Pancreas (tissue), 10 donors: Measurements from ENCODE around the gene MTREX. TPM values are rescaled to one million over a fixed set of nuclear protein-coding genes. Genes with fewer than 3 reads are reported as not detected.

Experiments
- ATAC-seq, 4 donors: fragments of 200-7000 bp; cut with Tn5 transposase; one replicate each; pipeline versions ENCODE4 v1.8.0 to v1.9.1; 2020; ENCODE audit warnings: mild to moderate bottlenecking in 4 of 4, moderate library complexity in 4 of 4
- DNase-seq, 6 donors: peaks; one replicate each; pipeline ENCODE4 v3.0.0-alpha.2; 2020
- FAIRE-seq: peaks from 2 replicates; lab custom pipeline; 2012; peaks lifted over from hg19 to GRCh38; lab: Jason Lieb, UNC
- H3K27ac ChIP-seq, 4 donors: fragments of 200-600 bp; sonication (generic); 1 replicate in 3 of 4; 2 replicates in 1 of 4; pipeline versions ENCODE4 v1.5.0 to v1.8.0; 2020
- H3K27me3 ChIP-seq, 4 donors: fragments of 200-600 bp; one replicate each; pipeline ENCODE4 v1.8.0; 2021
- H3K36me3 ChIP-seq, 3 donors: fragments of 200-600 bp; sonication (generic) in 1 of 3; one replicate each; pipeline versions ENCODE4 v1.5.0 to v1.8.0; 2020 to 2021
- H3K4me1 ChIP-seq, 3 donors: fragments of 200-600 bp; one replicate each; pipeline ENCODE4 v1.8.0; 2021
- H3K4me3 ChIP-seq, 4 donors: fragments of 200-600 bp; sonication (generic) in 2 of 4; one replicate each; pipeline versions ENCODE4 v1.5.0 to v1.8.0; 2020 to 2021
- H3K9me3 ChIP-seq, 4 donors: fragments of 200-600 bp; one replicate each; pipeline ENCODE4 v1.8.0; 2021
- WGBS, 2 donors: extraction: QIAGEN DNeasy Blood & Tissue Kit; methylation state at CpG; one replicate each; pipeline ENCODE4 v1.1.7; 2013; 5-methylcytosine and 5-hydroxymethylcytosine counted together
- intact Hi-C, 3 donors: fragments of 100-400 bp; cut with DNase I; formaldehyde crosslinking; loops; one replicate each; pipeline versions ENCODE4 v1.11.1 to v1.14.2; 2022
- polyA plus RNA-seq, 2 donors: library from polyadenylated mRNA; stranded (reverse); fragments of 200-250 nt; gene quantifications; one replicate each; pipeline ENCODE4 v1.2.3, GENCODE V29; 2013
- total RNA-seq, 6 donors: library from RNA; stranded (reverse); fragmentation: NEBNext Ultra II Directional in 4 of 6; extraction: Animal tissue kit (Norgen Biotek cat#: 25700) in 4 of 6; gene quantifications; one replicate each; pipeline versions ENCODE4 v1.2.1 to v1.2.4, GENCODE V29; 2021 to 2023
- TF ChIP-seq, protein P1 (sequence below), 4 donors: fragments of 200-600 bp; sonication (generic) in 3 of 4; IDR thresholded peaks; one replicate each; pipeline versions ENCODE4 v1.5.0 to v1.8.0; 2021; ENCODE audit warnings: antibody characterized with exemption in 4 of 4
- donor health status: healthy with polysubstance abuse.
- donor health status: DM: no; HTN: no; CAD: no; lungs with moderate emphysema.
- donor health status: DM: no; HTN: no; CAD: no.
- donor health status: control.
- donor health status: control.
- donor health status: Bipolar disorder and iron deficiency.
- donor health status: DM: yes; HTN: yes; CAD: no.
- donor health status: DM: no; HTN: no; CAD: no.
- donor health status: DM: no; HTN: no; CAD: no.
- donor health status: DM: yes; HTN: yes; CAD: no.

Gene MTREX
- total and polyA plus RNA-seq, 8 donors: 13.1 to 36.0 (median 30.7) TPM

DNA sequence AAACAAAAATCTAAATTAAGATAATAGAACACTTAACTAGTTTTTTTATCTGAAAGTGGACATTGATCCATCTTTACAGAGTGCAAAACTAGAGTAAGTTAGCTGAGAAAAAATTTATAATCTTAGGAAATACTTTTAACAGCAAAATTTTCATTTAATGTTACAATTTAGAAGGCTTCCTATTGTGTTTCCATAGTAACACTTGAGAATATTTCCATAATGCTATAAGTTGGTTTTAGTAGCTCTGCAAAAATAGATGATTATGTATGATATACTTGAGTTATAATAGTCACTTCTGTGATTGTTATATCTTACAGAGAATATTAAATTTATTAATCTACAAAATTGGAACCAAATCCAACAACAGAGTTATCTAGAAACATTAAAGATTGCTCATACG lies 78.6 kb downstream of the MTREX start:
- H3K27ac ChIP-seq: no peak overlapping the region
- TF ChIP-seq, protein P1, sequence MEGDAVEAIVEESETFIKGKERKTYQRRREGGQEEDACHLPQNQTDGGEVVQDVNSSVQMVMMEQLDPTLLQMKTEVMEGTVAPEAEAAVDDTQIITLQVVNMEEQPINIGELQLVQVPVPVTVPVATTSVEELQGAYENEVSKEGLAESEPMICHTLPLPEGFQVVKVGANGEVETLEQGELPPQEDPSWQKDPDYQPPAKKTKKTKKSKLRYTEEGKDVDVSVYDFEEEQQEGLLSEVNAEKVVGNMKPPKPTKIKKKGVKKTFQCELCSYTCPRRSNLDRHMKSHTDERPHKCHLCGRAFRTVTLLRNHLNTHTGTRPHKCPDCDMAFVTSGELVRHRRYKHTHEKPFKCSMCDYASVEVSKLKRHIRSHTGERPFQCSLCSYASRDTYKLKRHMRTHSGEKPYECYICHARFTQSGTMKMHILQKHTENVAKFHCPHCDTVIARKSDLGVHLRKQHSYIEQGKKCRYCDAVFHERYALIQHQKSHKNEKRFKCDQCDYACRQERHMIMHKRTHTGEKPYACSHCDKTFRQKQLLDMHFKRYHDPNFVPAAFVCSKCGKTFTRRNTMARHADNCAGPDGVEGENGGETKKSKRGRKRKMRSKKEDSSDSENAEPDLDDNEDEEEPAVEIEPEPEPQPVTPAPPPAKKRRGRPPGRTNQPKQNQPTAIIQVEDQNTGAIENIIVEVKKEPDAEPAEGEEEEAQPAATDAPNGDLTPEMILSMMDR (IDR thresholded peaks at IDR 0.05): no peak
- no peak overlapping the region for H3K4me3 ChIP-seq
- no peaks in the 10 kb centered on the region for H3K9me3 ChIP-seq
- H3K27me3 ChIP-seq: no peaks in the 10 kb centered on the region
- peaks cover 0 to 6% (median 0%) of the 10 kb centered on the region in 3 donors for H3K36me3 ChIP-seq
- intact Hi-C loops: no loop called here
- FAIRE-seq (peak; percentile 13), DNase-seq (no peak), ATAC-seq (no peak)
- WGBS, 2 donors: 51 to 63% methylated on average over 1 of the region's 1 CpG
- H3K4me1 ChIP-seq: peaks cover 18 to 31% (median 24%) of the 10 kb centered on the region in 3 donors

DNA sequence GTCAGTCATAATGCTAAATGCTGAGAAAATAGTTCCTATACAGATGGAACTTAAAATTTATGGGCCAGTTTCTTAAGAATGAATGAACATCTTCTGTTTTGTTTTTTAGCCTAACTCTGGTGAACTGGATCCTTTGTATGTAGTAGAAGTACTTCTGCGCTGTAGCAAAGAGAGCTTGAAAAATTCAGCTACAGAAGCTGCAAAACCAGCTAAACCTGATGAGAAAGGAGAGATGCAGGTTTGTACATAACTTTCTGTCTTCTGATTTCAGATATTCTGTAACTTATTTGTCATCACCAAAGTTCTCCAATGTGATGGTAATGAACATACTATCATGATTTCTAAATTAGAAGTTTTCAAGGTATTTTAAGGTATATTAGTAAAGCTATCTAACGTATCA lies 80.1 kb downstream of the MTREX start:
- H3K36me3 ChIP-seq: peaks cover 0 to 2% (median 0%) of the 10 kb centered on the region in 3 donors

DNA sequence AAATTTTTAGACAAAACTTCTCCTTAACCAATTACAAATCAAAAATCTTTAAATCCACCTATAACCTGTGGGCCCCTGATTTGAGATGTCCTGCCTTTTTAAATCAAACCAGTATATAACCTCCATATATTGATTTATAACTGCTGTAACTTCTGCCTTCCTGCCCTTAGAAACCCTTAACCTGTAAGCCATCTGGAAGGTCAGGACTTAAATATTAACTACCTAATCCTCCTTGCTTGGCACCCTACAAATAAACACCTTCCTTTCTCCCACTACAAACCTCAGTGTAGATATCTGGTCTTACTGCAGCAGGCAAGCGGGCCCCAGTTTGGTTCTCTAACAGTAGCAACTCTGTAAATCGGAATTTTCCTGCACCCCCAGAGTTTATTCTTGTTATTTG lies 83.9 kb downstream of the MTREX start:
- ATAC-seq (peak; percentile 60 to 84 (median 77)), FAIRE-seq (no peak), DNase-seq (no peak)
- Histone ChIP-seq H3K4me1 (peaks cover 23 to 38% (median 32%) of the 10 kb centered on the region in 3 donors), H3K9me3 (no peaks in the 10 kb centered on the region), H3K27ac (peak overlapping the region in 2 of 4 donors; percentile 73 to 83), H3K27me3 (no peaks in the 10 kb centered on the region), H3K4me3 (no peak overlapping the region), H3K36me3 (no peaks in the 10 kb centered on the region)
- TF ChIP-seq, protein P1 (IDR thresholded peaks at IDR 0.05): no peak
- intact Hi-C loops: no loop called here
- WGBS, 2 donors: 39 to 41% methylated on average over 2 of the region's 2 CpGs

More for the DNA sequence above, 80.1 kb downstream of the MTREX start:
- Histone ChIP-seq H3K9me3 (no peaks in the 10 kb centered on the region), H3K4me3 (no peak overlapping the region), H3K4me1 (peaks cover 23 to 38% (median 32%) of the 10 kb centered on the region in 3 donors), H3K27me3 (no peaks in the 10 kb centered on the region), H3K27ac (peak overlapping the region in 1 of 4 donors; percentile 2)
- no peak for FAIRE-seq
- ATAC-seq: no peak
- WGBS, 2 donors: 53 to 63% methylated on average over 2 of the region's 2 CpGs
- intact Hi-C loops: no loop called here
- no peak for DNase-seq
- TF ChIP-seq, protein P1 (IDR thresholded peaks at IDR 0.05): no peak

- Histone ChIP-seq H3K9me3 (no peaks in the 10 kb centered on the region), H3K4me1 (peaks cover 23 to 38% (median 32%) of the 10 kb centered on the region in 3 donors), H3K4me3 (no peak overlapping the region), H3K36me3 (peaks cover 0 to 2% (median 0%) of the 10 kb centered on the region in 3 donors), H3K27me3 (no peaks in the 10 kb centered on the region), H3K27ac (no peak overlapping the region)
- ATAC-seq (no peak), FAIRE-seq (no peak), DNase-seq (no peak)
- intact Hi-C loops: no loop called here
- WGBS, 2 donors: 97 to 100% methylated on average over 1 of the region's 1 CpG
- TF ChIP-seq, protein P1 (IDR thresholded peaks at IDR 0.05): no peak
Measured at GRCh38 chr5:55392669-55393068, 84.9 kb downstream of the MTREX start.

GRCh38 chr5:55393501-55394175 lies 85.8 kb downstream of the MTREX start:
- H3K9me3 ChIP-seq: no peaks in the 10 kb centered on the region
- FAIRE-seq (no peak), ATAC-seq (no peak), DNase-seq (no peak)
- no peak overlapping the region for H3K4me3 ChIP-seq
- H3K36me3 ChIP-seq: peaks cover 0 to 8% (median 0%) of the 10 kb centered on the region in 3 donors
- H3K27ac ChIP-seq: no peak overlapping the region
- peaks cover 23 to 35% (median 32%) of the 10 kb centered on the region in 3 donors for H3K4me1 ChIP-seq
- intact Hi-C loops: no loop called here
- TF ChIP-seq, protein P1 (IDR thresholded peaks at IDR 0.05): no peak
- no peaks in the 10 kb centered on the region for H3K27me3 ChIP-seq
- WGBS, 2 donors: 45 to 46% methylated on average over 2 of the region's 2 CpGs
